ENCODE results near the gene ARFGAP3.
A peak's percentile ranks its signal among the peaks of the same experiment; 100 is the strongest.

Gene ARFGAP3

DNA sequence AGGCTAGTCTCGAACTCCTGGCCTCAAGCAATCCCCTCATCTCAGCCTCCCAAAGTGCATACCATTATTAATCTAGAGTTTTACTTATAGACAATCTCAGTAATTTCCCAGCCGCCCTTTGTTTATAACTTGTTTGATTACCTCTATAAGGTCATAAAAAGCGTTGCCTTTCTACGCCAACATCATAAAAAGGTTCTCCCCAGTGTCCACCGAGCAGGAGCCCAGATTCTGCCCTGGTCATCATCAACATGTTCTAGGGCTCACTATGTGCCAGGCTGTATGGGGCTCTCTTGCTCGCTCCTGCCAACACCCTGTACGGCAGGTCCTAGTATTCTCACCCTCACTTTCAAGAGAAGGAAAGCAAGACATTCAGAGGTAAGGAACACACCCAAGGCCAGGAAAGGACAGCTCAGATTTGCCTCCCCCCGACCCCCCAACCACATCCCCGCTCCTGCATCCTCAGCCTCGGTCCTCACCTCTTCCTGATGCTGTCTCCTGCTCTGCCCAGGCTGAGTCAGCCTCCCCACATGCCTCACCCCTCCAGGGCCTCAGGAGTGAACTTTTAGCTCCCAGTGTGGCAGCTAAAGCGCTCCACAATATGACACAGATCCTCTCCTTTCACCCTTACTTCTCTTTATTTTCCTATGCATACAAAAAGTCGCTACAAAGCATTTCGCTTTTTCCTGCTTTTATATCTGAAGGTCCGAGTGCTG lies 14.3 kb downstream of the ARFGAP3 start:
- no peak for DNase-seq (ENCODE audit: low read depth in 2 of 2)
- H3K4me3 ChIP-seq (replicated peaks in 1 of 2; ENCODE audit: low read depth in 2 of 2, low read length in 2 of 2): no peak overlapping the region
- no peak for TF ChIP-seq CTCF (IDR thresholded peaks at IDR 0.05; ENCODE audit: low read depth, low read length)

DNA sequence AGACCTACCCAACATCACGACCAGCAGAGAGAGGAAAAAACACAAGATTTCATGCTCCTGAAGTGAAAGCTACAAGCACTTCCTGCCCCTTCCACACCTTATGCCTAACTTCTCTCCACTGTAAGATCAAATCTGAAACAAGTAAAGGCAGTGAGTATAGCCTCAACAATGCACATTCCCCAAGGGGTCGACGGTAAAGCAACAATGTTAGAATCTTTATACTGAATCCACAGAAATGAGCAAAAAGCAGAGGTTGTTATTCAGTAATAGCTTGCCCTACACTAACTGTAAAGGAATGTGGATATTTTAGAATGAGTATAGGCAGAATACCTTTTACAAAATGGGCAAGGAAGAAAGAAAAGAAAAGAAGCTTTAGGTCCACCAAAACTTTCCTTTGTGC lies 15.6 kb downstream of the ARFGAP3 start:
- no peak overlapping the region for H3K4me3 ChIP-seq (replicated peaks in 1 of 2; ENCODE audit: low read depth in 2 of 2, low read length in 2 of 2)
- no peak for TF ChIP-seq CTCF (IDR thresholded peaks at IDR 0.05; ENCODE audit: low read depth, low read length)
- peak in 1 of 2 donors; percentile 74 for DNase-seq (ENCODE audit: low read depth in 2 of 2)

DNA sequence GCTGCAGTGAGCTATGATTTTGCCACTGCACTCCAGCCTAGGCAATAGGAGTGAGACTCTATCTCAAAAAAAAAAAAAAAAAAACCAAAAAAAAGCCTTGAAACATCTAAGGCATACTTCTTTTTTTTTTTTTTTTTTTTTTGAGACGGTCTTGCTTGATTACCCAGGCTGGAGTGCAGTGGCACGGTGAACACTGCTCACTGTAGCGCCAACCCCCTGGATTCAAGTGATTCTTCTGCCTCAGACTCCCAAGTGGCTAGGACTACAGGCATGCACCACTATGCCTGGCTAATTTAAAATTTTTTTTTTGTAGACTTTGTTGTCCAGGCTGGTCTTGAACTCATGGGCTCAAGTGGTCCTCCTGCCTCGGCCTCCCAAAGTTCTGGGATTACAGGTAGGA lies 19.5 kb downstream of the ARFGAP3 start:
- DNase-seq (ENCODE audit: low read depth in 2 of 2): no peak
- H3K4me3 ChIP-seq (replicated peaks in 1 of 2; ENCODE audit: low read depth in 2 of 2, low read length in 2 of 2): no peak overlapping the region
- TF ChIP-seq CTCF (IDR thresholded peaks at IDR 0.05; ENCODE audit: low read depth, low read length): no peak

DNA sequence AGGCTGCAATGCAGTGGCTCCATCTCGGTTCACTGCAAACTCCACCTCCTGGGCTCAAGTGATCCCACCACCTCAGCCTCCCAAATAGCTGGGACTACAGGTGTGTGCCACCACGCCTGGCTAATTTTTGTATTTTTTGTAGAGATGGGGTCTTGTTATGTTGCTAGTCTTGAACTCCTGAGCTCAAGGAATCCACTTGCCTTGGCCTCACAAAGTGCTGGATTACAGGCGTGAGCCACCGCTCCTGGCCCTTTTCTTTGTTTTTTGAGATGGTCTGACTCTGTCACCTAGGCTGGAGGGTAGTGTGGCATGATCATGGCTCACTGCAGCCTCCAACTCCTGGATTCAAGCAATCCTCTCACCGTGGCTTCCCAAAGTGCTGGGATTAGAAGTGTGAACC lies 21.0 kb downstream of the ARFGAP3 start:
- DNase-seq (ENCODE audit: low read depth in 2 of 2): no peak

GRCh38 chr22:42834177-42834949 lies 22.7 kb downstream of the ARFGAP3 start:
- no peak for DNase-seq (ENCODE audit: low read depth in 2 of 2)
- H3K4me3 ChIP-seq (replicated peaks in 1 of 2; ENCODE audit: low read depth in 2 of 2, low read length in 2 of 2): no peak overlapping the region
- TF ChIP-seq CTCF (IDR thresholded peaks at IDR 0.05; ENCODE audit: low read depth, low read length): no peak

More for the DNA sequence above, 21.0 kb downstream of the ARFGAP3 start:
- H3K4me3 ChIP-seq (replicated peaks in 1 of 2; ENCODE audit: low read depth in 2 of 2, low read length in 2 of 2): no peak overlapping the region
- no peak for TF ChIP-seq CTCF (IDR thresholded peaks at IDR 0.05; ENCODE audit: low read depth, low read length)

DNA sequence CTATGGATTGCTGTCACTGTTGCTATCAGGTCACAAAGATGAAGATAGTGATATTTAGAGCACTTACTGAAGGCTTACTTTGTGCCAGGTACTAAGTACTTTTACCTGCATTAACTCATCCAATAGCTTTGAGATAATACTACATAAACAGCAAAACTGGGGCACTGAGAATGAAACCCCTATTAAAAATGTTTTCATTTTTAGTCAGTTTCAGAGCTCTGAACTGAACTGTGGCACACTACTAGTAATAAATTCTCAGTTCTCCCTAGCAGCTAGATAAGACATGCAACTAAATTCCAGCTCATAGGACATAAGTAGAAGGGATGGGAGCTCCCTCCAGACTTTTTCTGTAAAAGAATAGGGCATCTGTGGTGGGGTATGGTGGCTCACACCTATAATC lies 24.0 kb downstream of the ARFGAP3 start:
- no peak for DNase-seq (ENCODE audit: low read depth in 2 of 2)
- H3K4me3 ChIP-seq (replicated peaks in 1 of 2; ENCODE audit: low read depth in 2 of 2, low read length in 2 of 2): no peak overlapping the region
- TF ChIP-seq CTCF (IDR thresholded peaks at IDR 0.05; ENCODE audit: low read depth, low read length): no peak
